Fibroblast of pulmonary artery (primary cell): ENCODE measurements around the gene SLC39A11.
A peak's percentile ranks its signal among the peaks of the same experiment; 100 is the strongest.

Experiments used
- DNase-seq: peaks from one replicate; pipeline ENCODE4 v3.0.0-alpha.2; 2010; ENCODE audit warnings: low read depth
- H3K4me3 ChIP-seq: replicated peaks from 2 replicates; pipeline ENCODE4 v1.5.1; 2011; ENCODE audit warnings: low read depth, mild to moderate bottlenecking, control low read depth, low read length, moderate library complexity
- TF ChIP-seq, protein P1 (sequence below): IDR thresholded peaks from 2 replicates; pipeline ENCODE4 v1.5.1; 2011; ENCODE audit warnings: mild to moderate bottlenecking, control low read depth, low read length, inconsistent platforms; ENCODE audit errors: missing control alignments

SLC39A11 gene

DNA sequence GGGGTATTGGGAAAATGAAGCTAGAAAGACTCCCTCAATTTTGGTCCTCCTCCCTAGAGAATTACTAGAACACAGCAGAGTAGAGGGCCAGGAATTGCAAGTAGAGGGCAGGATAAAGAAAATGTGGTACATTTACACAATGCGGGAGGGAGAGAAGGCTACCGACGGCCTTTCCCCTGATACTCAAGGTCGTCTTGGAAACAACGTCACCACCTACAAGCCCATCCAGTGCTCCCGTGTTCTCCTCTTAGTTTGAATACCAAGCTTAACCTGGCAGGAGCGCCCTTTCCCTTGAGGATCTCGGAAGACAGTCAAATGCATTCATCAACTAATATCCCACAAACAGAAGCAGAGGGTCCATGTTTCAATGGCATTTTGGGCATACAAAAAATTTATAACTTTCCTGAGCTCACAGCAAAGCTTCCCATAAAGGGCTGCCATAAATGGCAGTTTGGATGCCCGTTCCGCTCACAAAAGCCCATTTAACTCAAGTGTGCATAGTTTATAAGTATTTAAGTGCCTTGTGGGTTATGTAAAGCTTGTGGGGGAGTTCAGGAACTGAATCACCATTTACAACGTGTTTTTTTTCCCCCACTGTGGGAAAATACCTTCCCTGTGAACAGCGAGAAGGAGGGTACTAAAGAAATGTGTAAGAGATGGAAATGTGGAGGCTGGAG is 414.6 kb downstream of the SLC39A11 start:
- TF ChIP-seq, protein P1, sequence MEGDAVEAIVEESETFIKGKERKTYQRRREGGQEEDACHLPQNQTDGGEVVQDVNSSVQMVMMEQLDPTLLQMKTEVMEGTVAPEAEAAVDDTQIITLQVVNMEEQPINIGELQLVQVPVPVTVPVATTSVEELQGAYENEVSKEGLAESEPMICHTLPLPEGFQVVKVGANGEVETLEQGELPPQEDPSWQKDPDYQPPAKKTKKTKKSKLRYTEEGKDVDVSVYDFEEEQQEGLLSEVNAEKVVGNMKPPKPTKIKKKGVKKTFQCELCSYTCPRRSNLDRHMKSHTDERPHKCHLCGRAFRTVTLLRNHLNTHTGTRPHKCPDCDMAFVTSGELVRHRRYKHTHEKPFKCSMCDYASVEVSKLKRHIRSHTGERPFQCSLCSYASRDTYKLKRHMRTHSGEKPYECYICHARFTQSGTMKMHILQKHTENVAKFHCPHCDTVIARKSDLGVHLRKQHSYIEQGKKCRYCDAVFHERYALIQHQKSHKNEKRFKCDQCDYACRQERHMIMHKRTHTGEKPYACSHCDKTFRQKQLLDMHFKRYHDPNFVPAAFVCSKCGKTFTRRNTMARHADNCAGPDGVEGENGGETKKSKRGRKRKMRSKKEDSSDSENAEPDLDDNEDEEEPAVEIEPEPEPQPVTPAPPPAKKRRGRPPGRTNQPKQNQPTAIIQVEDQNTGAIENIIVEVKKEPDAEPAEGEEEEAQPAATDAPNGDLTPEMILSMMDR, result no peak
- peak; percentile 65 for DNase-seq
- no peak overlapping the region for H3K4me3 ChIP-seq

- no peak overlapping the region for H3K4me3 ChIP-seq
- TF ChIP-seq, protein P1, result no peak
- no peak for DNase-seq
Observed at GRCh38 chr17:72677108-72677507, 415.4 kb downstream of the SLC39A11 start.

DNA sequence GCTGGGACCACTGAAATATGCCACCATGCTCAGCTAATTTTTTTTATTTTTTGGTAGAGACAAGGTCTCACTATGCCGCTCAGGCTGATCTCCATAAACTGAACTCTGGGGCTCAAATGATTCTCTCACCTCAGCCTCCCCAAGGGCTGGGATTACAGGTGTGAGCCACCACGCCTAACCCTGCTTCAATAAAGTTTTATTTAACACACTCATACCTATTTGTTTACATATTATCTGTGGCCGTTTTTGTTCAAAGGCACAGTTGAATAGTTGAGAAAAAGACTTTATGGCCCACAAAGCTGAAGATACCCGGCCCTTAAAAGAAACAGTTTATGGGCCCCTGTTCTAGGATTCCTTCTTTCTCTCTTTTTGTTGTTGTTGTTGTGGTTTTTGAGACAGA is 419.8 kb downstream of the SLC39A11 start:
- no peak for DNase-seq
- no peak overlapping the region for H3K4me3 ChIP-seq
- TF ChIP-seq, protein P1, result no peak

GRCh38 chr17:72671016-72671415 is 421.5 kb downstream of the SLC39A11 start:
- no peak for DNase-seq
- no peak overlapping the region for H3K4me3 ChIP-seq
- TF ChIP-seq, protein P1, result no peak

GRCh38 chr17:72667096-72668063 is 425.1 kb downstream of the SLC39A11 start:
- TF ChIP-seq, protein P1, result no peak
- no peak overlapping the region for H3K4me3 ChIP-seq
- DNase-seq, result no peak

GRCh38 chr17:72665852-72666851 is 426.3 kb downstream of the SLC39A11 start:
- no peak for DNase-seq
- TF ChIP-seq, protein P1, result no peak
- no peak overlapping the region for H3K4me3 ChIP-seq
